Stimulated activated naive CD8-positive, alpha-beta T cell treated with anti-CD3 and anti-CD28 coated beads, Interleukin-15, Interleukin-2, amounts not matched to agents 100 ng/mL and 50 ng/mL, for 24 hours (primary cell): Measurements from ENCODE around the gene TTC8.

ENCODE experiments used
- H3K27ac Mint-ChIP-seq: one replicate; pipeline ENCODE4 v1.8.0; 2021; ENCODE audit warnings: mild to moderate bottlenecking, mixed read lengths
- H3K27me3 Mint-ChIP-seq: one replicate; pipeline ENCODE4 v1.8.0; 2021; ENCODE audit warnings: mixed read lengths
- H3K36me3 Mint-ChIP-seq: one replicate; pipeline ENCODE4 v1.8.0; 2021; ENCODE audit warnings: low read depth, mixed read lengths
- H3K4me1 Mint-ChIP-seq: one replicate; pipeline ENCODE4 v1.8.0; 2021; ENCODE audit warnings: low read depth, mixed read lengths
- H3K4me3 Mint-ChIP-seq: one replicate; pipeline ENCODE4 v1.8.0; 2021; ENCODE audit warnings: mild to moderate bottlenecking, mixed read lengths
- H3K9me3 Mint-ChIP-seq: one replicate; pipeline ENCODE4 v1.8.0; 2021; ENCODE audit warnings: mixed read lengths

Gene TTC8

GRCh38 chr14:88914956-88915355 lies 90.5 kb downstream of the TTC8 start:
- Mint-ChIP-seq H3K27ac (no peak overlapping the region), H3K9me3 (no peaks in the 10 kb centered on the region), H3K36me3 (no peaks in the 10 kb centered on the region), H3K4me3 (no peak overlapping the region), H3K27me3 (peaks cover 5% of the 10 kb centered on the region), H3K4me1 (no peaks in the 10 kb centered on the region)

GRCh38 chr14:88919502-88919901 lies 95.1 kb downstream of the TTC8 start:
- Mint-ChIP-seq H3K36me3 (no peaks in the 10 kb centered on the region), H3K9me3 (peaks cover under 1% of the 10 kb centered on the region)

More at GRCh38 chr14:88919502-88919901, 95.1 kb downstream of the TTC8 start:
- no peak overlapping the region for H3K4me3 Mint-ChIP-seq
- no peaks in the 10 kb centered on the region for H3K4me1 Mint-ChIP-seq
- no peak overlapping the region for H3K27ac Mint-ChIP-seq
- H3K27me3 Mint-ChIP-seq, result peaks cover 14% of the 10 kb centered on the region
